H1 (cell line): ENCODE data around the gene ZNF263. TPM values are rescaled to one million over a fixed set of nuclear protein-coding genes. Genes with fewer than 3 reads are reported as not detected.

Experiments used
- CTCF ChIA-PET: fragments of 300-600 bp; sonication (Branson Sonifier 250); formaldehyde crosslinking; loops from one replicate; lab custom pipeline; 2021; ENCODE audit not compliant: partially characterized antibody; lab: Charles Lee
- POLR2A ChIA-PET: fragments of 300-600 bp; sonication (Branson Sonifier 250); formaldehyde crosslinking; loops from one replicate; lab custom pipeline; 2021; ENCODE audit warnings: inconsistent platforms; ENCODE audit not compliant: partially characterized antibody; lab: Charles Lee
- DNase-seq, 2 experiments: peaks; one replicate each; pipeline versions ENCODE4 v3.0.0 to v3.0.0-alpha.2; 2010 to 2022; ENCODE audit warnings: low spot score in 2 of 2, low read depth in 1 of 2, mixed read lengths in 1 of 2
- FAIRE-seq: peaks from 2 replicates; lab custom pipeline; 2011; peaks lifted over from hg19 to GRCh38; lab: Jason Lieb, UNC
- H2AFZ ChIP-seq: 2 replicates; pipeline ENCODE4 v1.8.1; 2012; ENCODE audit warnings: low read length, inconsistent platforms
- H2AK5ac ChIP-seq: 2 replicates; pipeline ENCODE4 v1.6.1; 2013; ENCODE audit warnings: low read depth, low read length
- H2BK120ac ChIP-seq: replicated peaks from 2 replicates; pipeline ENCODE3; 2013; ENCODE audit warnings: low read depth, low read length, inconsistent platforms
- H2BK12ac ChIP-seq: 2 replicates; pipeline ENCODE4 v1.6.1; 2013; ENCODE audit warnings: low read depth, low read length
- H2BK15ac ChIP-seq: 2 replicates; pipeline ENCODE4 v1.6.1; 2013; ENCODE audit warnings: low read length
- H2BK20ac ChIP-seq: 2 replicates; pipeline ENCODE4 v1.6.1; 2013; ENCODE audit warnings: low read length
- H2BK5ac ChIP-seq: 2 replicates; pipeline ENCODE4 v1.6.1; 2013; ENCODE audit warnings: low read depth, low read length
- H3K14ac ChIP-seq: 2 replicates; pipeline ENCODE4 v1.6.1; 2013; ENCODE audit warnings: inconsistent platforms; ENCODE audit not compliant: insufficient read length
- H3K18ac ChIP-seq: 2 replicates; pipeline ENCODE4 v1.6.1; 2013; ENCODE audit warnings: low read length; ENCODE audit errors: extremely low read depth
- H3K23ac ChIP-seq: 2 replicates; pipeline ENCODE4 v1.6.1; 2013; ENCODE audit warnings: inconsistent platforms; ENCODE audit not compliant: insufficient read length
- H3K23me2 ChIP-seq: 2 replicates; pipeline ENCODE4 v1.6.1; 2013; ENCODE audit warnings: low read depth, low read length
- H3K27ac ChIP-seq: 2 replicates; pipeline ENCODE4 v1.6.1; 2011; ENCODE audit warnings: low read depth, low read length, inconsistent platforms
- H3K27me3 ChIP-seq, 4 experiments: replicated peaks in 1 of 4; 1 replicate in 1 of 4; 2 replicates in 3 of 4; pipeline versions ENCODE4 v1.6.1 to v1.8.1; 2011 to 2013; ENCODE audit warnings: low read length in 3 of 4, mild to moderate bottlenecking in 3 of 4, inconsistent platforms in 2 of 4, mixed read lengths in 2 of 4, moderate library complexity in 1 of 4; ENCODE audit not compliant: control insufficient read depth in 3 of 4, insufficient read depth in 3 of 4; ENCODE audit errors: extremely low read depth in 1 of 4
- H3K36me3 ChIP-seq, 4 experiments: 2 replicates each; pipeline versions ENCODE4 v1.6.1 to v1.8.1; 2011 to 2013; ENCODE audit warnings: mild to moderate bottlenecking in 4 of 4, low read length in 3 of 4, moderate library complexity in 2 of 4, control low read depth in 1 of 4, inconsistent platforms in 1 of 4; ENCODE audit not compliant: insufficient read depth in 4 of 4, control insufficient read depth in 2 of 4
- H3K4ac ChIP-seq: replicated peaks from 2 replicates; pipeline ENCODE3; 2013; ENCODE audit warnings: low read length, low read depth, mixed read lengths, inconsistent platforms; ENCODE audit not compliant: insufficient read length
- H3K4me1 ChIP-seq, 4 experiments: replicated peaks in 1 of 4; 1 replicate in 1 of 4; 2 replicates in 3 of 4; pipeline versions ENCODE4 v1.6.1 to v1.8.1; 2011 to 2013; ENCODE audit warnings: low read length in 3 of 4, inconsistent platforms in 2 of 4, mixed read lengths in 1 of 4; ENCODE audit not compliant: insufficient read depth in 4 of 4, control insufficient read depth in 3 of 4
- H3K4me2 ChIP-seq, 2 experiments: 2 replicates each; pipeline versions ENCODE4 v1.6.1 to v1.8.1; 2011 to 2013; ENCODE audit warnings: low read depth in 2 of 2, low read length in 2 of 2, control low read depth in 1 of 2, inconsistent platforms in 1 of 2, mild to moderate bottlenecking in 1 of 2; ENCODE audit not compliant: insufficient read depth in 1 of 2
- H3K4me3 ChIP-seq, 4 experiments: fragments of 200-600, 300-600 bp in 1 of 4; sonication (generic), shearing (Covaris generic), sonication (Bioruptor Twin) in 1 of 4; 2 replicates each; pipeline versions ENCODE4 v1.5.1 to v1.8.1; 2011 to 2016; ENCODE audit warnings: low read length in 4 of 4, low read depth in 3 of 4, control low read depth in 2 of 4, inconsistent platforms in 2 of 4, mild to moderate bottlenecking in 2 of 4, mixed read lengths in 1 of 4, moderate library complexity in 1 of 4; ENCODE audit not compliant: insufficient read depth in 2 of 4; ENCODE audit errors: extremely low read depth in 1 of 4
- H3K56ac ChIP-seq: replicated peaks from 2 replicates; pipeline ENCODE3; 2013; ENCODE audit warnings: low read depth, mild to moderate bottlenecking, mixed read lengths, low read length, inconsistent platforms; ENCODE audit not compliant: insufficient read length
- H3K79me1 ChIP-seq: 2 replicates; pipeline ENCODE4 v1.6.1; 2013; ENCODE audit warnings: low read depth, low read length, control low read depth
- H3K79me2 ChIP-seq, 2 experiments: 2 replicates each; pipeline versions ENCODE4 v1.6.1 to v1.8.1; 2012 to 2013; ENCODE audit warnings: low read length in 2 of 2, mild to moderate bottlenecking in 2 of 2, inconsistent platforms in 1 of 2; ENCODE audit not compliant: insufficient read depth in 2 of 2, control insufficient read depth in 1 of 2
- H3K9ac ChIP-seq, 4 experiments: replicated peaks in 1 of 4; 1 replicate in 1 of 4; 2 replicates in 3 of 4; pipeline versions ENCODE4 v1.6.1 to v1.8.1; 2011 to 2013; ENCODE audit warnings: low read depth in 3 of 4, low read length in 3 of 4, control low read depth in 2 of 4, mild to moderate bottlenecking in 2 of 4, moderate library complexity in 2 of 4, inconsistent platforms in 1 of 4; ENCODE audit errors: extremely low read depth in 1 of 4
- H3K9me3 ChIP-seq, 2 experiments: 2 replicates each; pipeline versions ENCODE4 v1.6.1 to v1.8.1; 2012 to 2013; ENCODE audit warnings: mild to moderate bottlenecking in 2 of 2, moderate library complexity in 2 of 2, control low read depth in 1 of 2, inconsistent platforms in 1 of 2, low read depth in 1 of 2, low read length in 1 of 2, mixed read lengths in 1 of 2; ENCODE audit not compliant: insufficient read depth in 2 of 2
- H4K20me1 ChIP-seq, 2 experiments: replicated peaks in 1 of 2; 2 replicates each; pipeline versions ENCODE3 to v1.8.1; 2011 to 2013; ENCODE audit warnings: inconsistent platforms in 2 of 2, low read length in 2 of 2, mild to moderate bottlenecking in 1 of 2; ENCODE audit not compliant: insufficient read depth in 2 of 2, control insufficient read depth in 1 of 2
- H4K5ac ChIP-seq: 2 replicates; pipeline ENCODE4 v1.6.1; 2013; ENCODE audit warnings: low read length, low read depth, mixed read lengths, inconsistent platforms; ENCODE audit not compliant: insufficient read length
- H4K8ac ChIP-seq: 2 replicates; pipeline ENCODE4 v1.8.0; 2013; ENCODE audit warnings: mild to moderate bottlenecking, moderate library complexity, low read length, inconsistent platforms; ENCODE audit not compliant: insufficient read depth; ENCODE audit errors: extremely low read depth
- H4K91ac ChIP-seq: replicated peaks from 2 replicates; pipeline ENCODE3; 2013; ENCODE audit warnings: low read length, mixed read lengths, inconsistent platforms; ENCODE audit not compliant: insufficient read length
- CBX5 ChIP-seq: fragments of 300-800, 300-1000 bp; sonication (generic); IDR thresholded peaks from 2 replicates; pipeline ENCODE4 v1.7.1; 2016; ENCODE audit warnings: antibody characterized with exemption, low read length, low read depth
- CHD1 ChIP-seq: IDR thresholded peaks from 2 replicates; pipeline ENCODE4 v1.6.1; 2012; ENCODE audit warnings: low read depth, low read length, improper control_type of control experiment
- E2F6 ChIP-seq: IDR thresholded peaks from 2 replicates; pipeline ENCODE4 v1.6.1; 2012; ENCODE audit warnings: inconsistent platforms
- EP300 ChIP-seq, 2 experiments: IDR thresholded peaks; 1 replicate in 1 of 2; 2 replicates in 1 of 2; pipeline ENCODE4 v1.6.1; 2011 to 2012; ENCODE audit warnings: low read depth in 2 of 2, low read length in 2 of 2, mild to moderate bottlenecking in 2 of 2, borderline replicate concordance in 1 of 2, inconsistent platforms in 1 of 2, moderate library complexity in 1 of 2
- HDAC6 ChIP-seq: IDR thresholded peaks from one replicate; pipeline ENCODE4 v1.7.1; 2012; ENCODE audit warnings: low read depth, mild to moderate bottlenecking, inconsistent platforms, low read length, moderate library complexity
- KDM1A ChIP-seq: fragments of 200-600, 300-600 bp; sonication (generic); IDR thresholded peaks from 2 replicates; pipeline ENCODE4 v1.7.1; 2016; ENCODE audit warnings: mild to moderate bottlenecking, low read length, borderline replicate concordance
- NANOG ChIP-seq: IDR thresholded peaks from 2 replicates; pipeline ENCODE4 v1.6.1; 2011; ENCODE audit warnings: low read length, low read depth, mild to moderate bottlenecking, inconsistent platforms; ENCODE audit not compliant: insufficient read depth, poor library complexity, severe bottlenecking
- POLR2A ChIP-seq, 2 experiments: IDR thresholded peaks; 1 replicate in 1 of 2; 2 replicates in 1 of 2; pipeline ENCODE4 v1.6.1; 2011; ENCODE audit warnings: low read depth in 2 of 2, low read length in 2 of 2, mild to moderate bottlenecking in 2 of 2; ENCODE audit errors: control extremely low read depth in 1 of 2
- RBBP5 ChIP-seq: IDR thresholded peaks from 2 replicates; pipeline ENCODE4 v1.7.1; 2012; ENCODE audit warnings: low read depth, mild to moderate bottlenecking, inconsistent platforms, low read length, moderate library complexity, borderline replicate concordance
- SIX5 ChIP-seq: IDR thresholded peaks from 2 replicates; pipeline ENCODE4 v1.6.1; 2011; ENCODE audit warnings: mild to moderate bottlenecking, low read depth, low read length
- SP4 ChIP-seq: IDR thresholded peaks from 2 replicates; pipeline ENCODE4 v1.6.1; 2012; ENCODE audit warnings: low read length, inconsistent platforms
- SRF ChIP-seq: IDR thresholded peaks from 2 replicates; pipeline ENCODE4 v1.6.1; 2011; ENCODE audit warnings: mild to moderate bottlenecking, low read depth, low read length, moderate library complexity
- ZNF274 ChIP-seq: IDR thresholded peaks from 2 replicates; pipeline ENCODE4 v1.7.0; 2012; ENCODE audit warnings: low read length, borderline replicate concordance; ENCODE audit errors: extremely low read depth
- WGBS, 2 experiments: shearing (Covaris generic) in 1 of 2; methylation state at CpG; one replicate each; pipeline versions ENCODE4 v1.1.6 to v1.1.7; 2013 to 2015; ENCODE audit warnings: low lambda C conversion rate in 2 of 2, mixed read lengths in 2 of 2, inconsistent platforms in 1 of 2, low coverage in 1 of 2, missing lambda C conversion rate in 1 of 2; ENCODE audit not compliant: insufficient replicate concordance in 2 of 2, insufficient coverage in 1 of 2, insufficient read length in 1 of 2; ENCODE audit errors: extremely low coverage in 1 of 2, missing lambda C conversion rate in 1 of 2; 5-methylcytosine and 5-hydroxymethylcytosine counted together
- polyA plus RNA-seq, 7 experiments: library from polyadenylated mRNA; depleted of rRNA in 3 of 7; stranded (reverse) in 5 of 7; unstranded in 2 of 7; fragments of >200 nt in 5 of 7; fragments of 200-250 nt in 2 of 7; gene quantifications; 1 replicate in 5 of 7; 2 replicates in 1 of 7; 4 replicates in 1 of 7; pipeline versions ENCODE4 v1.2.1 to v1.2.3, GENCODE V29; 2011 to 2013; ENCODE audit warnings: missing spikeins in 2 of 7, mixed read lengths in 2 of 7
- total RNA-seq: library from RNA; stranded (reverse); fragmentation: NEBNext Ultra II Directional; extraction: Animal tissue kit (Norgen Biotek cat#: 25700); gene quantifications from 2 replicates; pipeline ENCODE4 v1.2.1, GENCODE V29; 2021

Gene ZNF263
- total and polyA plus RNA-seq, 2 of the 8 experiments (the other 6 are each of a cell fraction or from before 2014, with no cell fraction given) = 9.2 to 26.7 TPM

- no peak overlapping the region for H3K27ac ChIP-seq
- FAIRE-seq = no peak
- CTCF ChIA-PET = interaction anchor here (1.4 to 1.9 kb wide), 3 partner anchors 8 to 11 kb away, joined by 3 to 10 read pairs (median 6); no protein-coding TSS in a partner anchor
- TF ChIP-seq CHD1 = no peak
- no peak for TF ChIP-seq RBBP5
- TF ChIP-seq HDAC6 = no peak
- TF ChIP-seq SP4 = no peak
- TF ChIP-seq E2F6 = no peak
- TF ChIP-seq SIX5 = no peak
- no peak for TF ChIP-seq NANOG
- TF ChIP-seq SRF = no peak
- TF ChIP-seq KDM1A = no peak
- TF ChIP-seq CBX5 = no peak
- no peak for TF ChIP-seq POLR2A (IDR thresholded peaks at IDR 0.05; ENCODE audit: control extremely low read depth in 1 of 2, low read depth in 2 of 2, low read length in 2 of 2)
- TF ChIP-seq ZNF274 = no peak
- TF ChIP-seq EP300 (IDR thresholded peaks at IDR 0.05; ENCODE audit: borderline replicate concordance in 1 of 2, low read depth in 2 of 2, low read length in 2 of 2) = no peak
These were observed 26.3 kb upstream of the ZNF263 start for GRCh38 chr16:3256866-3257465.

More at GRCh38 chr16:3256866-3257465, 26.3 kb upstream of the ZNF263 start:
- Histone ChIP-seq H3K23ac (no peak overlapping the region), H3K79me1 (no peaks in the 10 kb centered on the region), H3K36me3 (no peaks in the 10 kb centered on the region), H3K18ac (no peak overlapping the region), H3K4ac (no peak overlapping the region), H2AK5ac (no peak overlapping the region), H3K9ac (no peak overlapping the region), H4K20me1 (no peaks in the 10 kb centered on the region), H3K56ac (no peak overlapping the region), H3K4me2 (no peak overlapping the region), H2BK20ac (no peak overlapping the region), H3K27me3 (no peaks in the 10 kb centered on the region), H4K91ac (no peak overlapping the region), H2AFZ (no peak overlapping the region), H3K9me3 (peaks cover 14 to 28% of the 10 kb centered on the region in 2 experiments; a peak in 3 of 4 replicates), H3K79me2 (no peaks in the 10 kb centered on the region), H3K4me3 (no peak overlapping the region), H2BK12ac (no peak overlapping the region), H4K5ac (no peak overlapping the region), H3K23me2 (no peaks in the 10 kb centered on the region), H2BK15ac (no peak overlapping the region), H3K14ac (no peak overlapping the region), H4K8ac (no peak overlapping the region), H3K4me1 (no peaks in the 10 kb centered on the region), H2BK120ac (no peak overlapping the region), H2BK5ac (no peak overlapping the region)
- no peak for DNase-seq
- WGBS, 2 experiments = 78% methylated on average over 9 of the region's 9 CpGs; no CpG with 5 or more reads in 1 of the 2 experiments
- POLR2A ChIA-PET = interaction anchor here (1.4 kb wide), 1 partner anchor 27 kb away, joined by 4 read pairs; the partner anchor contains the start of gene ZNF263
